Small intestine (tissue), 7 donors: ENCODE results near the gene WNT3A. TPM values are rescaled to one million over a fixed set of nuclear protein-coding genes. Genes with fewer than 3 reads are reported as not detected.

Experiments
- DNase-seq, 2 donors: peaks; one replicate each; pipeline versions ENCODE4 v3.0.0 to v3.0.0-alpha.2; 2013
- FAIRE-seq: peaks from 2 replicates; lab custom pipeline; 2012; peaks lifted over from hg19 to GRCh38; lab: Jason Lieb, UNC
- H3K27ac ChIP-seq, 3 donors: one replicate each; pipeline ENCODE4 v1.5.1; 2013; ENCODE audit warnings: low read length in 2 of 3, mild to moderate bottlenecking in 2 of 3, control low read depth in 1 of 3, inconsistent platforms in 1 of 3, low read depth in 1 of 3, moderate library complexity in 1 of 3
- H3K27me3 ChIP-seq, 3 donors: one replicate each; pipeline ENCODE4 v1.6.1; 2013; ENCODE audit warnings: low read length in 3 of 3, inconsistent platforms in 1 of 3; ENCODE audit not compliant: control insufficient read depth in 3 of 3, insufficient read depth in 3 of 3
- H3K36me3 ChIP-seq, 3 donors: one replicate each; pipeline ENCODE4 v1.6.1; 2013; ENCODE audit warnings: low read length in 3 of 3, inconsistent platforms in 1 of 3, low read depth in 1 of 3, mild to moderate bottlenecking in 1 of 3, moderate library complexity in 1 of 3; ENCODE audit not compliant: control insufficient read depth in 3 of 3, insufficient read depth in 2 of 3
- H3K4me1 ChIP-seq, 3 donors: one replicate each; pipeline ENCODE4 v1.6.1; 2013; ENCODE audit warnings: low read length in 2 of 3, inconsistent platforms in 1 of 3, low read depth in 1 of 3, mild to moderate bottlenecking in 1 of 3, moderate library complexity in 1 of 3; ENCODE audit not compliant: control insufficient read depth in 3 of 3, insufficient read depth in 2 of 3
- H3K4me3 ChIP-seq, 3 donors: one replicate each; pipeline ENCODE4 v1.5.1; 2013; ENCODE audit warnings: low read length in 3 of 3, control low read depth in 1 of 3, inconsistent platforms in 1 of 3, low read depth in 1 of 3, mild to moderate bottlenecking in 1 of 3, moderate library complexity in 1 of 3
- H3K9me3 ChIP-seq, 2 donors: one replicate each; pipeline ENCODE4 v1.6.1; 2013; ENCODE audit warnings: low read depth in 1 of 2, low read length in 1 of 2; ENCODE audit not compliant: control insufficient read depth in 2 of 2, insufficient read depth in 1 of 2
- WGBS, 3 donors: extraction: QIAGEN DNeasy Blood & Tissue Kit; methylation state at CpG; one replicate each; pipeline ENCODE4 v1.1.7; 2013; 5-methylcytosine and 5-hydroxymethylcytosine counted together
- polyA plus RNA-seq, 4 donors: library from polyadenylated mRNA; stranded (reverse) in 3 of 4; unstranded in 1 of 4; fragments of 200-250 nt in 3 of 4; fragments of 120-200 nt in 1 of 4; gene quantifications; one replicate each; pipeline versions ENCODE4 v1.2.1 to v1.2.3, GENCODE V29; 2013
- donor health status: healthy with polysubstance abuse.
- donor health status: control.
- donor health status: control.
- donor health status: Bipolar disorder and iron deficiency.
- donor health status: healthy.

WNT3A gene
- polyA plus RNA-seq, 4 donors: 0.01 TPM; not detected in 3

- H3K36me3 ChIP-seq: no peaks in the 10 kb centered on the region
Measured at GRCh38 chr1:228058949-228059633, 52.3 kb downstream of the WNT3A start.

GRCh38 chr1:228059634-228060457, 53.0 kb downstream of the WNT3A start:
- peak; percentile 92 to 97 for DNase-seq
- Histone ChIP-seq H3K4me1 (peaks cover 0 to 14% (median 0%) of the 10 kb centered on the region in 3 donors), H3K36me3 (no peaks in the 10 kb centered on the region), H3K27me3 (peaks cover 0 to 59% (median 17%) of the 10 kb centered on the region in 3 donors), H3K27ac (peak overlapping the region in 1 of 3 donors; percentile 40), H3K9me3 (peaks cover 0 to 8% of the 10 kb centered on the region in 2 donors), H3K4me3 (peak overlapping the region in 2 of 3 donors; percentile 17 to 49)
- FAIRE-seq: no peak
- WGBS, 3 donors: 4 to 8% (median 6%) methylated on average over 24 to 33 of the region's 33 CpGs

More at GRCh38 chr1:228058949-228059633, 52.3 kb downstream of the WNT3A start:
- H3K27me3 ChIP-seq: peaks cover 0 to 59% (median 17%) of the 10 kb centered on the region in 3 donors
- H3K4me1 ChIP-seq: peaks cover 0 to 14% (median 0%) of the 10 kb centered on the region in 3 donors
- peaks cover 0 to 11% of the 10 kb centered on the region in 2 donors for H3K9me3 ChIP-seq
- DNase-seq (no peak), FAIRE-seq (no peak)
- 8 to 13% (median 8%) methylated on average over 51 to 66 of the region's 66 CpGs for WGBS, 3 donors
- H3K27ac ChIP-seq: no peak overlapping the region
- H3K4me3 ChIP-seq: peak overlapping the region in 1 of 3 donors; percentile 17

- Histone ChIP-seq H3K9me3 (peaks cover 0 to 7% of the 10 kb centered on the region in 2 donors), H3K27me3 (peaks cover 0 to 58% (median 18%) of the 10 kb centered on the region in 3 donors), H3K27ac (peak overlapping the region in 1 of 3 donors; percentile 40), H3K4me3 (peak overlapping the region in 2 of 3 donors; percentile 17 to 49), H3K36me3 (no peaks in the 10 kb centered on the region), H3K4me1 (peaks cover 0 to 14% (median 0%) of the 10 kb centered on the region in 3 donors)
- peak in 1 of 2 donors; percentile 31 for DNase-seq
- FAIRE-seq: no peak
- 11 to 16% (median 12%) methylated on average over 33 to 34 of the region's 34 CpGs for WGBS, 3 donors
Measured at GRCh38 chr1:228060458-228061190, 53.8 kb downstream of the WNT3A start.

- DNase-seq: no peak
- no peak overlapping the region for H3K4me3 ChIP-seq
- no peak overlapping the region for H3K27ac ChIP-seq
- FAIRE-seq: no peak
- 74 to 82% (median 77%) methylated on average over 10 of the region's 10 CpGs for WGBS, 3 donors
- H3K27me3 ChIP-seq: peaks cover 0 to 57% (median 18%) of the 10 kb centered on the region in 3 donors
- peaks cover 0 to 14% (median 0%) of the 10 kb centered on the region in 3 donors for H3K4me1 ChIP-seq
- H3K36me3 ChIP-seq: no peaks in the 10 kb centered on the region
- H3K9me3 ChIP-seq: peaks cover 0 to 7% of the 10 kb centered on the region in 2 donors
Measured at GRCh38 chr1:228061411-228062084, 54.8 kb downstream of the WNT3A start.

GRCh38 chr1:228062085-228062791, 55.4 kb downstream of the WNT3A start:
- no peak for DNase-seq

GRCh38 chr1:228062812-228063211, 56.0 kb downstream of the WNT3A start:
- H3K4me1 ChIP-seq: peaks cover 0 to 14% (median 0%) of the 10 kb centered on the region in 3 donors
- WGBS, 3 donors: 51 to 69% (median 63%) methylated on average over 4 of the region's 4 CpGs
- H3K4me3 ChIP-seq: no peak overlapping the region
- H3K27ac ChIP-seq: no peak overlapping the region
- DNase-seq (no peak), FAIRE-seq (no peak)
- peaks cover 0 to 7% of the 10 kb centered on the region in 2 donors for H3K9me3 ChIP-seq
- no peaks in the 10 kb centered on the region for H3K36me3 ChIP-seq
- H3K27me3 ChIP-seq: peaks cover 0 to 57% (median 19%) of the 10 kb centered on the region in 3 donors

More at GRCh38 chr1:228062085-228062791, 55.4 kb downstream of the WNT3A start:
- no peak overlapping the region for H3K27ac ChIP-seq
- H3K27me3 ChIP-seq: peaks cover 0 to 60% (median 19%) of the 10 kb centered on the region in 3 donors
- no peak for FAIRE-seq
- H3K36me3 ChIP-seq: no peaks in the 10 kb centered on the region
- WGBS, 3 donors: 91 to 93% (median 93%) methylated on average over 8 to 9 of the region's 9 CpGs
- H3K4me1 ChIP-seq: peaks cover 0 to 14% (median 0%) of the 10 kb centered on the region in 3 donors
- no peak overlapping the region for H3K4me3 ChIP-seq
- peaks cover 0 to 7% of the 10 kb centered on the region in 2 donors for H3K9me3 ChIP-seq
